Measurements from ENCODE around the gene CCSER2.

- TF ChIP-seq CTCF (IDR thresholded peaks at IDR 0.05) (no peak), POLR2A (IDR thresholded peaks at IDR 0.05) (no peak)
Measured at GRCh38 chr10:84289521-84290200, 38.7 kb upstream of the CCSER2 start.
